Upper lobe of right lung (tissue), 1 donor: ENCODE results near the gene AMOTL1. TPM values are rescaled to one million over a fixed set of nuclear protein-coding genes. Genes with fewer than 3 reads are reported as not detected.
A peak's percentile ranks its signal among the peaks of the same experiment; 100 is the strongest.

Experiments
- ATAC-seq: fragments of 200-7000 bp; cut with Tn5 transposase; one replicate; pipeline ENCODE4 v1.9.1; 2020; ENCODE audit warnings: mild to moderate bottlenecking, moderate library complexity
- DNase-seq: peaks from one replicate; pipeline ENCODE4 v3.0.0-alpha.2; 2020
- H3K27ac ChIP-seq: fragments of 200-600 bp; one replicate; pipeline ENCODE4 v1.8.0; 2022
- H3K27me3 ChIP-seq: fragments of 200-600 bp; one replicate; pipeline ENCODE4 v1.8.0; 2022; ENCODE audit warnings: mild to moderate bottlenecking
- H3K36me3 ChIP-seq: fragments of 200-600 bp; one replicate; pipeline ENCODE4 v1.8.0; 2022
- H3K4me1 ChIP-seq: fragments of 200-600 bp; one replicate; pipeline ENCODE4 v1.8.0; 2022
- H3K4me3 ChIP-seq: fragments of 200-600 bp; one replicate; pipeline ENCODE4 v1.8.0; 2022; ENCODE audit warnings: mild to moderate bottlenecking
- H3K9me3 ChIP-seq: fragments of 200-600 bp; one replicate; pipeline ENCODE4 v1.8.0; 2022
- CTCF ChIP-seq: fragments of 200-600 bp; IDR thresholded peaks from one replicate; pipeline ENCODE4 v1.8.0; 2022; ENCODE audit warnings: antibody characterized with exemption
- intact Hi-C: fragments of 100-400 bp; cut with DNase I; formaldehyde crosslinking; loops from one replicate; pipeline ENCODE4 v1.11.0; 2022
- total RNA-seq: library from RNA; stranded (reverse); fragmentation: NEBNext Ultra II Directional; extraction: Animal tissue kit (Norgen Biotek cat#: 25700); gene quantifications from one replicate; pipeline ENCODE4 v1.2.1, GENCODE V29; 2021
- donor health status: DM: no; HTN: yes; CAD: no; lungs with severe emphysema.

AMOTL1 gene
- total RNA-seq, 1 donor from 2014 or later = 62.5 TPM

- intact Hi-C loops = no loop called here
- Histone ChIP-seq H3K4me1 (peaks cover 15% of the 10 kb centered on the region), H3K9me3 (no peaks in the 10 kb centered on the region), H3K36me3 (peaks cover 27% of the 10 kb centered on the region), H3K27ac (no peak overlapping the region), H3K4me3 (no peak overlapping the region), H3K27me3 (no peaks in the 10 kb centered on the region)
- no peak for TF ChIP-seq CTCF
- no peak for DNase-seq
- peak; percentile 37 for ATAC-seq
Measured at GRCh38 chr11:94880216-94880615, 112.1 kb downstream of the AMOTL1 start.

- no peak overlapping the region for H3K27ac ChIP-seq
- no peak for TF ChIP-seq CTCF
- peaks cover 11% of the 10 kb centered on the region for H3K36me3 ChIP-seq
- ATAC-seq = no peak
- H3K27me3 ChIP-seq = no peaks in the 10 kb centered on the region
- H3K4me3 ChIP-seq = no peak overlapping the region
- no peaks in the 10 kb centered on the region for H3K4me1 ChIP-seq
- intact Hi-C loops = no loop called here
- no peak for DNase-seq
- no peaks in the 10 kb centered on the region for H3K9me3 ChIP-seq
Measured at GRCh38 chr11:94882931-94883330, 114.8 kb downstream of the AMOTL1 start.

GRCh38 chr11:94883878-94884277 lies 115.7 kb downstream of the AMOTL1 start:
- H3K9me3 ChIP-seq = no peaks in the 10 kb centered on the region
- no peaks in the 10 kb centered on the region for H3K4me1 ChIP-seq
- peaks cover 8% of the 10 kb centered on the region for H3K36me3 ChIP-seq
- no peak overlapping the region for H3K4me3 ChIP-seq
- DNase-seq (no peak), ATAC-seq (no peak)
- intact Hi-C loops = no loop called here
- TF ChIP-seq CTCF = no peak
- no peaks in the 10 kb centered on the region for H3K27me3 ChIP-seq
- H3K27ac ChIP-seq = no peak overlapping the region

GRCh38 chr11:94884376-94884775 lies 116.2 kb downstream of the AMOTL1 start:
- intact Hi-C loops = no loop called here
- H3K4me3 ChIP-seq = no peak overlapping the region
- no peak overlapping the region for H3K27ac ChIP-seq
- no peaks in the 10 kb centered on the region for H3K4me1 ChIP-seq
- peaks cover 8% of the 10 kb centered on the region for H3K36me3 ChIP-seq
- no peaks in the 10 kb centered on the region for H3K27me3 ChIP-seq
- DNase-seq (no peak), ATAC-seq (peak; percentile 29)
- H3K9me3 ChIP-seq = no peaks in the 10 kb centered on the region
- no peak for TF ChIP-seq CTCF

GRCh38 chr11:94885133-94885532 lies 117.0 kb downstream of the AMOTL1 start:
- ATAC-seq (no peak), DNase-seq (no peak)
- H3K9me3 ChIP-seq = no peaks in the 10 kb centered on the region
- intact Hi-C loops = no loop called here
- no peak overlapping the region for H3K27ac ChIP-seq
- no peaks in the 10 kb centered on the region for H3K27me3 ChIP-seq
- H3K4me3 ChIP-seq = no peak overlapping the region
- H3K4me1 ChIP-seq = no peaks in the 10 kb centered on the region
- no peak for TF ChIP-seq CTCF
- peaks cover 8% of the 10 kb centered on the region for H3K36me3 ChIP-seq

- Histone ChIP-seq H3K9me3 (no peaks in the 10 kb centered on the region), H3K27me3 (no peaks in the 10 kb centered on the region), H3K4me1 (no peaks in the 10 kb centered on the region), H3K4me3 (no peak overlapping the region), H3K27ac (no peak overlapping the region), H3K36me3 (peaks cover 8% of the 10 kb centered on the region)
- DNase-seq (no peak), ATAC-seq (no peak)
- no peak for TF ChIP-seq CTCF
- intact Hi-C loops = no loop called here
Measured at GRCh38 chr11:94885581-94885980, 117.4 kb downstream of the AMOTL1 start.
